Measurements from ENCODE around the gene PPP1R37.

GRCh38 chr19:45071969-45072790, 20.8 kb upstream of the PPP1R37 start:
- TF ChIP-seq, protein P1, sequence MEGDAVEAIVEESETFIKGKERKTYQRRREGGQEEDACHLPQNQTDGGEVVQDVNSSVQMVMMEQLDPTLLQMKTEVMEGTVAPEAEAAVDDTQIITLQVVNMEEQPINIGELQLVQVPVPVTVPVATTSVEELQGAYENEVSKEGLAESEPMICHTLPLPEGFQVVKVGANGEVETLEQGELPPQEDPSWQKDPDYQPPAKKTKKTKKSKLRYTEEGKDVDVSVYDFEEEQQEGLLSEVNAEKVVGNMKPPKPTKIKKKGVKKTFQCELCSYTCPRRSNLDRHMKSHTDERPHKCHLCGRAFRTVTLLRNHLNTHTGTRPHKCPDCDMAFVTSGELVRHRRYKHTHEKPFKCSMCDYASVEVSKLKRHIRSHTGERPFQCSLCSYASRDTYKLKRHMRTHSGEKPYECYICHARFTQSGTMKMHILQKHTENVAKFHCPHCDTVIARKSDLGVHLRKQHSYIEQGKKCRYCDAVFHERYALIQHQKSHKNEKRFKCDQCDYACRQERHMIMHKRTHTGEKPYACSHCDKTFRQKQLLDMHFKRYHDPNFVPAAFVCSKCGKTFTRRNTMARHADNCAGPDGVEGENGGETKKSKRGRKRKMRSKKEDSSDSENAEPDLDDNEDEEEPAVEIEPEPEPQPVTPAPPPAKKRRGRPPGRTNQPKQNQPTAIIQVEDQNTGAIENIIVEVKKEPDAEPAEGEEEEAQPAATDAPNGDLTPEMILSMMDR (IDR thresholded peaks at IDR 0.05; ENCODE audit: low read depth, low read length, poor library complexity, severe bottlenecking) = no peak
- no peak for TF ChIP-seq EZH2phosphoT487 (IDR thresholded peaks at IDR 0.05; ENCODE audit: borderline replicate concordance, low read length)
